Astrocyte of the cerebellum (primary cell): ENCODE measurements around the gene GALNT16.
A peak's percentile ranks its signal among the peaks of the same experiment; 100 is the strongest.

Experiments
- DNase-seq: peaks from one replicate; pipeline ENCODE4 v3.0.0-alpha.2; 2011; ENCODE audit warnings: low read depth
- H3K4me3 ChIP-seq: 2 replicates; pipeline ENCODE4 v1.5.1; 2011; ENCODE audit warnings: mild to moderate bottlenecking, low read depth, low read length, moderate library complexity
- in situ Hi-C: cut with HindIII; loops from 2 replicates; pipeline ENCODE4 v1.10.0; 2017; ENCODE audit warnings: low sequenced_read_pairs
- TF ChIP-seq, protein P1 (sequence below): IDR thresholded peaks from 2 replicates; pipeline ENCODE4 v1.5.1; 2012; ENCODE audit warnings: low read length, low read depth, moderate library complexity, mild to moderate bottlenecking; ENCODE audit errors: missing control alignments

The GALNT16 gene

DNA sequence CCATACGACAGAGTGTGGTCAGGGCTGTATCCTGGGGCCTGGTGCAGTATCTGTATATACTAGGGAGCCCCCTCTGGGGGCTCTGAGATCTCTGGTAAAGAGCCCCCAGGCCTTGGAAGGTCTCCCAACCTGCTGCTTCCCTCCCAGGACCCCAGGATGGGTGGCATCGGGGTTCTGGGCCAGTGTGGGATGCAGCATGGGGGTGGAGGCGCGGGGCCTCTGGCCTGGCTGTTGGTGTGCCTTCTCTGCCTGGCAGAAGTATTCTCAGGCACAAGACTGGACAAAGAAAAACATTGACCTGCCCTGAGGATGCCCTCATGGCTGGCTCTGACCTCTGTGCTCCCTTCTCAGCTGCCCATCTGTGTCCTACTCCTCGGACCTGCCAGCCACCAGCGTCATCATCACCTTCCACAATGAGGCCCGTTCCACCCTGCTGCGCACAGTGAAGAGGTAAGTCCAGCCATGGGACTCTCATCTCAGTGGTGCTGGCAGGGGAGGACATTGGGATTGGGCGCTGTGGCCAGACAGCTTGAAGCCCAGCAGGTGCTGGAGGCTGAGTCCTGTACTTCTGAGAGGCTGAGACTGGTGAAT, 64.5 kb downstream of the GALNT16 start:
- TF ChIP-seq, protein P1, sequence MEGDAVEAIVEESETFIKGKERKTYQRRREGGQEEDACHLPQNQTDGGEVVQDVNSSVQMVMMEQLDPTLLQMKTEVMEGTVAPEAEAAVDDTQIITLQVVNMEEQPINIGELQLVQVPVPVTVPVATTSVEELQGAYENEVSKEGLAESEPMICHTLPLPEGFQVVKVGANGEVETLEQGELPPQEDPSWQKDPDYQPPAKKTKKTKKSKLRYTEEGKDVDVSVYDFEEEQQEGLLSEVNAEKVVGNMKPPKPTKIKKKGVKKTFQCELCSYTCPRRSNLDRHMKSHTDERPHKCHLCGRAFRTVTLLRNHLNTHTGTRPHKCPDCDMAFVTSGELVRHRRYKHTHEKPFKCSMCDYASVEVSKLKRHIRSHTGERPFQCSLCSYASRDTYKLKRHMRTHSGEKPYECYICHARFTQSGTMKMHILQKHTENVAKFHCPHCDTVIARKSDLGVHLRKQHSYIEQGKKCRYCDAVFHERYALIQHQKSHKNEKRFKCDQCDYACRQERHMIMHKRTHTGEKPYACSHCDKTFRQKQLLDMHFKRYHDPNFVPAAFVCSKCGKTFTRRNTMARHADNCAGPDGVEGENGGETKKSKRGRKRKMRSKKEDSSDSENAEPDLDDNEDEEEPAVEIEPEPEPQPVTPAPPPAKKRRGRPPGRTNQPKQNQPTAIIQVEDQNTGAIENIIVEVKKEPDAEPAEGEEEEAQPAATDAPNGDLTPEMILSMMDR, result no peak
- in situ Hi-C loops, result no loop called here
- no peak for DNase-seq
- no peak overlapping the region for H3K4me3 ChIP-seq

DNA sequence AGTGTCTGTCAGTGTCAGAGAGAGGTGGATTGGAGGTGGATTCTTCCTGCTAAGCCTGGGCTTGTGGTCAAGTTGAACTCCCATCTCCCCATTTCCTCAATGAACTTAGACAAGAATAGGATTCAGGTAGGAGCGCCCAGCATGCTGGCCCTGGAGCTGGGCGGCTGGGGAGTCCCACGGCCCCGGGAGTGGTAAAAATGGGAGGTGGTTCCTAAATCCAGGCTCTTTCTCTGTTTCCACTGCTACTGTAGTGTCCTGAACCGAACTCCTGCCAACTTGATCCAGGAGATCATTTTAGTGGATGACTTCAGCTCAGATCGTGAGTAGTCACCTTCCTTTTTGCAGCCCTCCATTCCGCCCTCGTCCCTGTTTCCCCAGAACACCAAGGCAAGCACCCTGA, 65.1 kb downstream of the GALNT16 start:
- no peak overlapping the region for H3K4me3 ChIP-seq
- no peak for DNase-seq
- in situ Hi-C loops, result no loop called here
- TF ChIP-seq, protein P1, result no peak

DNA sequence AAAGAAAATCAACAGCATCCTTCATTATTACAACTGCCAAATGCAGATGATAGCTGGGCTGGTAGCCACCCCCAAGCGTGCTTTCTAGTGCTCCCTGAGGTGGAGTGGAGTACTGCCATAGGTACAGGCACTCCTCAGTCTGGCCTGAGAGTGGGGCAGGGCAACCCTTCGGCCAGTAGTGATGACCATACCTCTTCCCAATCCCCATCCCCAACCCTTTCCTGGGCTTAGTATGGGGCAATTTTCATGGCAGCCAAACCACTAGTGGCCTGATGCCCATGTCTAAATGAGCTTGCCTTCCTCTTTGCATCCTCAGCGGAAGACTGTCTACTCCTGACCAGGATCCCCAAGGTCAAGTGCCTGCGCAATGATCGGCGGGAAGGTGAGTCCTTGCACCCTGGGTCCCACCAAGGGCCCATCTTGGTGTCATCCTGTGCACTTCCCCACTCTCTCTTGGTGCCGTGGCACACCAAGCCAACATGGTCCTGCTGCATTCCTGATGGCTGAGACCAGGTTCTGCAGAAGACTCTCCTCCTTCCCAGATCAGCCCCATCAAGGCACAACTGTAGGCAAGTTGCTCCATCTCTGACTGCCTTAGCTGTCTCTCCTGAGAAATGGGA, 65.8 kb downstream of the GALNT16 start:
- H3K4me3 ChIP-seq, result no peak overlapping the region
- DNase-seq, result no peak
- TF ChIP-seq, protein P1, result peak; percentile 28
- in situ Hi-C loops, result no loop called here

DNA sequence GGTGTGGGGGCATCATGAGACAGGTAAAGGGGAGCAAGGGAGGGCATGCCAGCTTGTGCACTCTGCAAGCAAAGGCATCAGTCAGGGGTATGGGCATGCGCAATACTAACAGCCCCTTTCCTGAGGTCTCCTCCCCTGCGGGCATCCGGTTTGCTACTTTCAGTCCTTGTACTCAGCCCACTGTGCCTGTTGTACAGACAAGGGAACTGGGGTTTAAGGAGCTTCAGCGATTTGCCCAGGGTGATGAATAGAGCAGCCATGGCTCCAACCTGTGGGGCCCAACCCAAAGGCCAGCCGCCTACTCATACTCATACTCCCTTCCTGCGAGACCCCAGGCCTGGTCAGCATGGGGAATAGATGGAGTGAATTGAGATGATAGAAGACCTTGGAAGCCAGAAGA, 66.7 kb downstream of the GALNT16 start:
- in situ Hi-C loops, result no loop called here
- no peak for DNase-seq
- H3K4me3 ChIP-seq, result no peak overlapping the region
- TF ChIP-seq, protein P1, result no peak

DNA sequence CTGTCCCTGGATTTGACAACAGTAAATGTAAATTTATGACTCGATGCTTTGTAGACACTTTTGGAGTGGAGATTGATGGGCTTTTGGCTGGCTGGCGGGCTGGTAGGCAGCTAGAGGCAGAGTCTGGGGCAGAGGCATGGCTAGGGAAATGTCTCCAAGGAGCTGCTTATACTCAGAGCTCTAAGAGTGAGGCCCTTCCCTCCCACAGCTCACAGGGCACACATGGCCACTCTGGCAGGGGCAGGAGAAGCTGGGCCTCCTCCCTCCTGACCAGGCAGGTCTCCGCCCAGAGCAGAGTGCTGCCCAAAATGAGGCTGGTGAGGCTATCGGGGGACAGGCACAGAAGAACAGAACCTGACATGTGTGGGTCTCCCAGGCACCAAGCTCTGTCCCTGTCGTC, 67.5 kb downstream of the GALNT16 start:
- no peak for DNase-seq
- H3K4me3 ChIP-seq, result no peak overlapping the region
- in situ Hi-C loops, result no loop called here
- TF ChIP-seq, protein P1, result no peak

DNA sequence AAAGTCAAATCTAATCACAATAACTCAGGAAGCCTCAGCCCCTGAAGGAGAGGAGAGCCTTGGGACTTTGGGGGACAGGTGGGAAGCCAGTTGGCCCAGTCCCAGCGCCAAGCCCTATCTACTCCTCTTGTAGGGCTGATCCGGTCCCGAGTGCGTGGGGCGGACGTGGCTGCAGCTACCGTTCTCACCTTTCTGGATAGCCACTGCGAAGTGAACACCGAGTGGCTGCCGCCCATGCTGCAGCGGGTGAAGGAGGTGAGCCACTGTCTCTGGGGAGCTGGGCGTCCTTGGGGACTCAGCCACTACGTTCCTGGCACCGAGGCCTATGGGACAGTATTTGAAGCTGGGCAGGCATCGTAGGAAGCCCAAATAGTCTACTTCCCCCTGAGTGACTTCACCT, 68.4 kb downstream of the GALNT16 start:
- no peak overlapping the region for H3K4me3 ChIP-seq
- in situ Hi-C loops, result no loop called here
- no peak for DNase-seq
- TF ChIP-seq, protein P1, result no peak
